Measurements from ENCODE around the gene BEST2. TPM values are rescaled to one million over a fixed set of nuclear protein-coding genes. Genes with fewer than 3 reads are reported as not detected.

BEST2 gene
- total RNA-seq, 1 experiment from 2014 or later = 3.3 TPM

DNA sequence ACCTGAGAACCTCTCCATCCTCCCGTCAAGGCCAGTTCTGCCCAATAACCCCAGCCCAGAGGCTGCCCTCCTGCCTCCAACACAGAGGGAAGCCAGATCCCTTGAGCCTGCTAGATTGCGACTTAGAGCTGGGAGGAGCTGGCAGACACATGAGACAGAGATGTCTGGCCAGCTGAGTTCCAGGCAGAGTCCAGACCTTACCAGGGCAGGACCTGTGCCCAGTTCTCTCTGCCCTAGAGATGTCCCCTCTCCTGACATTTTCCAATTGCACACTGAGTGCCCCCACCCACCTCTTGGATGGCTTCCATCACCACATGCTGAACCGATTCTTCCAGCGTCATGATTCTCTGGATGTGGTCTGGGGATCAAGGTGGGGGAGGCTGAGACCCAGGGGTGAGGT is 20.7 kb downstream of the BEST2 start:
- TF ChIP-seq, protein P1, sequence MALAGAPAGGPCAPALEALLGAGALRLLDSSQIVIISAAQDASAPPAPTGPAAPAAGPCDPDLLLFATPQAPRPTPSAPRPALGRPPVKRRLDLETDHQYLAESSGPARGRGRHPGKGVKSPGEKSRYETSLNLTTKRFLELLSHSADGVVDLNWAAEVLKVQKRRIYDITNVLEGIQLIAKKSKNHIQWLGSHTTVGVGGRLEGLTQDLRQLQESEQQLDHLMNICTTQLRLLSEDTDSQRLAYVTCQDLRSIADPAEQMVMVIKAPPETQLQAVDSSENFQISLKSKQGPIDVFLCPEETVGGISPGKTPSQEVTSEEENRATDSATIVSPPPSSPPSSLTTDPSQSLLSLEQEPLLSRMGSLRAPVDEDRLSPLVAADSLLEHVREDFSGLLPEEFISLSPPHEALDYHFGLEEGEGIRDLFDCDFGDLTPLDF (CRISPR knock-in tag; IDR thresholded peaks at IDR 0.05) = no peak
- no peak for TF ChIP-seq GRHL2 (CRISPR knock-in tag; IDR thresholded peaks at IDR 0.05; ENCODE audit: insufficient replicate concordance, severe bottlenecking)
- TF ChIP-seq, protein P2, sequence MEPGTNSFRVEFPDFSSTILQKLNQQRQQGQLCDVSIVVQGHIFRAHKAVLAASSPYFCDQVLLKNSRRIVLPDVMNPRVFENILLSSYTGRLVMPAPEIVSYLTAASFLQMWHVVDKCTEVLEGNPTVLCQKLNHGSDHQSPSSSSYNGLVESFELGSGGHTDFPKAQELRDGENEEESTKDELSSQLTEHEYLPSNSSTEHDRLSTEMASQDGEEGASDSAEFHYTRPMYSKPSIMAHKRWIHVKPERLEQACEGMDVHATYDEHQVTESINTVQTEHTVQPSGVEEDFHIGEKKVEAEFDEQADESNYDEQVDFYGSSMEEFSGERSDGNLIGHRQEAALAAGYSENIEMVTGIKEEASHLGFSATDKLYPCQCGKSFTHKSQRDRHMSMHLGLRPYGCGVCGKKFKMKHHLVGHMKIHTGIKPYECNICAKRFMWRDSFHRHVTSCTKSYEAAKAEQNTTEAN (CRISPR knock-in tag; IDR thresholded peaks at IDR 0.05) = no peak
- no peak for TF ChIP-seq ZNF138 (CRISPR knock-in tag; conservative IDR thresholded peaks at IDR 0.05)
- TF ChIP-seq PRRX2 (CRISPR knock-in tag; IDR thresholded peaks at IDR 0.05) = no peak
- ATAC-seq (no peak), DNase-seq (ENCODE audit: low spot score) (no peak)
- H3K4me1 Mint-ChIP-seq = peaks cover 18% of the 10 kb centered on the region
- no peak overlapping the region for H3K27ac Mint-ChIP-seq
- H3K36me3 Mint-ChIP-seq = peaks cover 14% of the 10 kb centered on the region
- POLR2A ChIA-PET = no interaction called here
- no peak overlapping the region for H3K4me3 Mint-ChIP-seq
- no peaks in the 10 kb centered on the region; the same call in 1 of the 2 replicates for H3K27me3 Mint-ChIP-seq (ENCODE audit: low read depth)
- H3K9me3 Mint-ChIP-seq = no peaks in the 10 kb centered on the region
- CTCF ChIA-PET = interaction anchor here (7.4 to 7.7 kb wide), 2 partner anchors 11 to 75 kb away, joined by 69 to 97 read pairs; no protein-coding TSS in a partner anchor

DNA sequence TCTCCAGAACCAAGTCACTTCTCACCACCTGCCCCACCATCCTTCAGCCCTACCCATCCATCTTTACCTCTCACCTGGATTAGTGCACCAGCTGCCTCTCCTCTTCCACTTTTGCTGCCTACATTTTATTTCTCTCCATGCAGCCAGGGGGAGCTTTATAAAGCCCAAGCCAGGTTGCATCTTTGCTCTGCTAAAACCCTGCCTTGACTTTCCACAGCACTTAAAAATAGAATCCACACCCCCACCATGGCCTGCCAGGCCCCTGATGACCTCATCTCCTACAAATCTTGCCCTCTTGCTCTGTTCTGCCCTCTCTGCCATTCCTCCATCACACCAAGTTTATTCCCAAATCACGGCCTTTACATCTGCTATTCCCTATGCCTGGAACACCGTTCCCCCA is 22.0 kb downstream of the BEST2 start:
- ChIA-PET POLR2A (interaction anchor here (1.5 to 3.2 kb wide), 2 partner anchors 16 to 19 kb away, joined by 6 to 15 read pairs; partner anchors contain the start of gene JUNB), CTCF (interaction anchor here (0.9 to 7.7 kb wide), 9 partner anchors 8 to 112 kb away, joined by 3 to 136 read pairs (median 25); partner anchors contain the start of gene JUNB)
- H3K4me3 Mint-ChIP-seq = peak overlapping the region; percentile 20
- H3K9me3 Mint-ChIP-seq = no peaks in the 10 kb centered on the region
- H3K27ac Mint-ChIP-seq = peak overlapping the region; percentile 81
- DNase-seq (ENCODE audit: low spot score) = no peak
- H3K4me1 Mint-ChIP-seq = peaks cover 21% of the 10 kb centered on the region
- H3K36me3 Mint-ChIP-seq = peaks cover 14% of the 10 kb centered on the region
- no peak for ATAC-seq
- no peaks in the 10 kb centered on the region; the same call in 1 of the 2 replicates for H3K27me3 Mint-ChIP-seq (ENCODE audit: low read depth)
- TF ChIP-seq, protein P3, sequence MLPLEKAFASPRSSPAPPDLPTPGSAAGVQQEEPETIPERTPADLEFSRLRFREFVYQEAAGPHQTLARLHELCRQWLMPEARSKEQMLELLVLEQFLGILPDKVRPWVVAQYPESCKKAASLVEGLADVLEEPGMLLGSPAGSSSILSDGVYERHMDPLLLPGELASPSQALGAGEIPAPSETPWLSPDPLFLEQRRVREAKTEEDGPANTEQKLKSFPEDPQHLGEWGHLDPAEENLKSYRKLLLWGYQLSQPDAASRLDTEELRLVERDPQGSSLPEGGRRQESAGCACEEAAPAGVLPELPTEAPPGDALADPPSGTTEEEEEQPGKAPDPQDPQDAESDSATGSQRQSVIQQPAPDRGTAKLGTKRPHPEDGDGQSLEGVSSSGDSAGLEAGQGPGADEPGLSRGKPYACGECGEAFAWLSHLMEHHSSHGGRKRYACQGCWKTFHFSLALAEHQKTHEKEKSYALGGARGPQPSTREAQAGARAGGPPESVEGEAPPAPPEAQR (CRISPR knock-in tag; IDR thresholded peaks at IDR 0.05) = no peak
- TF ChIP-seq ZNF317 (CRISPR knock-in tag; IDR thresholded peaks at IDR 0.05; ENCODE audit: borderline replicate concordance, low read depth) (no peak), FOXP1 (CRISPR knock-in tag; IDR thresholded peaks at IDR 0.05; ENCODE audit: borderline replicate concordance) (no peak), SMAD3 (CRISPR knock-in tag; IDR thresholded peaks at IDR 0.05; ENCODE audit: borderline replicate concordance) (no peak), ZNF138 (CRISPR knock-in tag; conservative IDR thresholded peaks at IDR 0.05) (no peak), SP1 (CRISPR knock-in tag; conservative IDR thresholded peaks at IDR 0.05) (no peak), NFYB (CRISPR knock-in tag; conservative IDR thresholded peaks at IDR 0.05; ENCODE audit: low read depth) (no peak)
- TF ChIP-seq, protein P4, sequence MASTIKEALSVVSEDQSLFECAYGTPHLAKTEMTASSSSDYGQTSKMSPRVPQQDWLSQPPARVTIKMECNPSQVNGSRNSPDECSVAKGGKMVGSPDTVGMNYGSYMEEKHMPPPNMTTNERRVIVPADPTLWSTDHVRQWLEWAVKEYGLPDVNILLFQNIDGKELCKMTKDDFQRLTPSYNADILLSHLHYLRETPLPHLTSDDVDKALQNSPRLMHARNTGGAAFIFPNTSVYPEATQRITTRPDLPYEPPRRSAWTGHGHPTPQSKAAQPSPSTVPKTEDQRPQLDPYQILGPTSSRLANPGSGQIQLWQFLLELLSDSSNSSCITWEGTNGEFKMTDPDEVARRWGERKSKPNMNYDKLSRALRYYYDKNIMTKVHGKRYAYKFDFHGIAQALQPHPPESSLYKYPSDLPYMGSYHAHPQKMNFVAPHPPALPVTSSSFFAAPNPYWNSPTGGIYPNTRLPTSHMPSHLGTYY (CRISPR knock-in tag; IDR thresholded peaks at IDR 0.05) = no peak
- TF ChIP-seq, protein P5, sequence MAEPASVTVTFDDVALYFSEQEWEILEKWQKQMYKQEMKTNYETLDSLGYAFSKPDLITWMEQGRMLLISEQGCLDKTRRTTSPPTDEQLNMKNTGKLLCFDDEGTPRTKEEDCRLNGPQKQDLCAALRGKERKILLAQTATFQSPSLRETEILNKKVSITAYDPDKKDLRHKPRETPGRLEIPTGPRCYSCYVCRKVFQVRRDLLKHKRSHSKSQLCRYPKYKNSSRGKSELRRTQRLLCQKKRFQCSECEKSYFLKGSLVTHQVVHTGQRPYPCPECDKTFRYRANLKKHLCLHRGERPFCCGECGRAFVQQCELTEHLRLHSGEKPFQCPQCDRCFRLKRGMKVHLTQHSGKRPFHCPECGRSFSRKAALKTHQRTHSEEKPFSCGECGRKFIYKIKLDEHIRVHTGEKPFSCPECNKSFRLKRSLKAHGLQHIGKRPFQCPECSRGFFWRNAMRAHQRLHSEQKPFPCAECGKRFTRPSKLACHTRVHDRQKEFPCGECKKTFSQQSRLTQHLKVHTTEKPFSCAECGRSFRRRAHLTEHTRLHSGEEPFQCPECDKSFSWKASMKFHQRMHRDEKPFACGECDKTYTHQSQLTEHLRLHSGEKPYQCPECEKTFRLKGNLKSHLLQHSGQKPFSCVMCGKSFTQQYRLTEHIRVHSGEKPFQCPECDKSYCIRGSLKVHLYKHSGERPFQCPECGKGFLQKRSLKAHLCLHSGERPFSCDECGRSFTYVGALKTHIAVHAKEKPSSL (CRISPR knock-in tag; conservative IDR thresholded peaks at IDR 0.05) = no peak
- TF ChIP-seq, protein P6, sequence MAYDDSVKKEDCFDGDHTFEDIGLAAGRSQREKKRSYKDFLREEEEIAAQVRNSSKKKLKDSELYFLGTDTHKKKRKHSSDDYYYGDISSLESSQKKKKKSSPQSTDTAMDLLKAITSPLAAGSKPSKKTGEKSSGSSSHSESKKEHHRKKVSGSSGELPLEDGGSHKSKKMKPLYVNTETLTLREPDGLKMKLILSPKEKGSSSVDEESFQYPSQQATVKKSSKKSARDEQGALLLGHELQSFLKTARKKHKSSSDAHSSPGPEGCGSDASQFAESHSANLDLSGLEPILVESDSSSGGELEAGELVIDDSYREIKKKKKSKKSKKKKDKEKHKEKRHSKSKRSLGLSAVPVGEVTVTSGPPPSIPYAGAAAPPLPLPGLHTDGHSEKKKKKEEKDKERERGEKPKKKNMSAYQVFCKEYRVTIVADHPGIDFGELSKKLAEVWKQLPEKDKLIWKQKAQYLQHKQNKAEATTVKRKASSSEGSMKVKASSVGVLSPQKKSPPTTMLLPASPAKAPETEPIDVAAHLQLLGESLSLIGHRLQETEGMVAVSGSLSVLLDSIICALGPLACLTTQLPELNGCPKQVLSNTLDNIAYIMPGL (CRISPR knock-in tag; IDR thresholded peaks at IDR 0.05) = no peak
- TF ChIP-seq, protein P7, sequence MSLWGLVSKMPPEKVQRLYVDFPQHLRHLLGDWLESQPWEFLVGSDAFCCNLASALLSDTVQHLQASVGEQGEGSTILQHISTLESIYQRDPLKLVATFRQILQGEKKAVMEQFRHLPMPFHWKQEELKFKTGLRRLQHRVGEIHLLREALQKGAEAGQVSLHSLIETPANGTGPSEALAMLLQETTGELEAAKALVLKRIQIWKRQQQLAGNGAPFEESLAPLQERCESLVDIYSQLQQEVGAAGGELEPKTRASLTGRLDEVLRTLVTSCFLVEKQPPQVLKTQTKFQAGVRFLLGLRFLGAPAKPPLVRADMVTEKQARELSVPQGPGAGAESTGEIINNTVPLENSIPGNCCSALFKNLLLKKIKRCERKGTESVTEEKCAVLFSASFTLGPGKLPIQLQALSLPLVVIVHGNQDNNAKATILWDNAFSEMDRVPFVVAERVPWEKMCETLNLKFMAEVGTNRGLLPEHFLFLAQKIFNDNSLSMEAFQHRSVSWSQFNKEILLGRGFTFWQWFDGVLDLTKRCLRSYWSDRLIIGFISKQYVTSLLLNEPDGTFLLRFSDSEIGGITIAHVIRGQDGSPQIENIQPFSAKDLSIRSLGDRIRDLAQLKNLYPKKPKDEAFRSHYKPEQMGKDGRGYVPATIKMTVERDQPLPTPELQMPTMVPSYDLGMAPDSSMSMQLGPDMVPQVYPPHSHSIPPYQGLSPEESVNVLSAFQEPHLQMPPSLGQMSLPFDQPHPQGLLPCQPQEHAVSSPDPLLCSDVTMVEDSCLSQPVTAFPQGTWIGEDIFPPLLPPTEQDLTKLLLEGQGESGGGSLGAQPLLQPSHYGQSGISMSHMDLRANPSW (CRISPR knock-in tag; conservative IDR thresholded peaks at IDR 0.05; ENCODE audit: low read depth) = no peak
- TF ChIP-seq, protein P8, sequence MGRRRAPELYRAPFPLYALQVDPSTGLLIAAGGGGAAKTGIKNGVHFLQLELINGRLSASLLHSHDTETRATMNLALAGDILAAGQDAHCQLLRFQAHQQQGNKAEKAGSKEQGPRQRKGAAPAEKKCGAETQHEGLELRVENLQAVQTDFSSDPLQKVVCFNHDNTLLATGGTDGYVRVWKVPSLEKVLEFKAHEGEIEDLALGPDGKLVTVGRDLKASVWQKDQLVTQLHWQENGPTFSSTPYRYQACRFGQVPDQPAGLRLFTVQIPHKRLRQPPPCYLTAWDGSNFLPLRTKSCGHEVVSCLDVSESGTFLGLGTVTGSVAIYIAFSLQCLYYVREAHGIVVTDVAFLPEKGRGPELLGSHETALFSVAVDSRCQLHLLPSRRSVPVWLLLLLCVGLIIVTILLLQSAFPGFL (CRISPR knock-in tag; IDR thresholded peaks at IDR 0.05; ENCODE audit: borderline replicate concordance) = no peak

All from WTC11 (cell line).